ENCODE data around the gene CREBL2. TPM values are rescaled to one million over a fixed set of nuclear protein-coding genes. Genes with fewer than 3 reads are reported as not detected.

CREBL2 gene
- total RNA-seq, 1 experiment from 2014 or later, result 17.8 TPM

DNA sequence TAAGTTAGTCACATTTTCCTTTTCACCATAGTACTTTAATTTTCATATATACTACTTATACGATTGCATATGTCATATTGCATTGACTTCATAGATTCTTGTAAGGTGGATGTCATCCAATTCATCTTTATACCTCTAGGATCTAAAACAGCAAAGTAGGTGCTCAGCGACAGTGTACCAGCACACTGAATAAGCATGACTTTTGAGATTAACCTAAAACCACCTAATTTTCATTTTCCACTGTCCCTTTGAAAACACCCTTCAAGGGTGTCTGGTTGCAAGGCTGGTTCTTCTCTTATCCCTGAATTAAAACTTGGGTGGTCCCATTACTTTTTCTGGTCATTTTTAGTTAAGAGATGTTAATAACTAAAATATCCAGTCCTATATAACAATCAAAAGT is 79.9 kb downstream of the CREBL2 start:
- Histone ChIP-seq H3K27ac (ENCODE audit: low read depth, low read length, poor library complexity, severe bottlenecking) (no peak overlapping the region), H3K9me3 (ENCODE audit: low read depth, low read length, poor library complexity, severe bottlenecking) (no peaks in the 10 kb centered on the region), H3K36me3 (ENCODE audit: insufficient read depth, low read length, poor library complexity, severe bottlenecking) (no peaks in the 10 kb centered on the region), H3K27me3 (replicated peaks; ENCODE audit: insufficient read depth, low read depth, low read length, poor library complexity) (no peaks in the 10 kb centered on the region), H3K4me3 (ENCODE audit: low read depth, low read length, poor library complexity, severe bottlenecking) (no peak overlapping the region), H3K4me1 (ENCODE audit: insufficient read depth, low read length, poor library complexity, severe bottlenecking) (peaks cover 3% of the 10 kb centered on the region)
- intact Hi-C loops (cut with micrococcal nuclease; ENCODE audit: unreplicated experiment), result no loop called here
- no peak for DNase-seq (ENCODE audit: low spot score)
- CTCF ChIA-PET, result no interaction called here
- POLR2A ChIA-PET (ENCODE audit: low non-redundant PET), result no interaction called here
- no peak for TF ChIP-seq EZH2 (IDR thresholded peaks at IDR 0.05; ENCODE audit: borderline replicate concordance, low read depth, low read length, poor library complexity, severe bottlenecking)
- TF ChIP-seq, protein P1, sequence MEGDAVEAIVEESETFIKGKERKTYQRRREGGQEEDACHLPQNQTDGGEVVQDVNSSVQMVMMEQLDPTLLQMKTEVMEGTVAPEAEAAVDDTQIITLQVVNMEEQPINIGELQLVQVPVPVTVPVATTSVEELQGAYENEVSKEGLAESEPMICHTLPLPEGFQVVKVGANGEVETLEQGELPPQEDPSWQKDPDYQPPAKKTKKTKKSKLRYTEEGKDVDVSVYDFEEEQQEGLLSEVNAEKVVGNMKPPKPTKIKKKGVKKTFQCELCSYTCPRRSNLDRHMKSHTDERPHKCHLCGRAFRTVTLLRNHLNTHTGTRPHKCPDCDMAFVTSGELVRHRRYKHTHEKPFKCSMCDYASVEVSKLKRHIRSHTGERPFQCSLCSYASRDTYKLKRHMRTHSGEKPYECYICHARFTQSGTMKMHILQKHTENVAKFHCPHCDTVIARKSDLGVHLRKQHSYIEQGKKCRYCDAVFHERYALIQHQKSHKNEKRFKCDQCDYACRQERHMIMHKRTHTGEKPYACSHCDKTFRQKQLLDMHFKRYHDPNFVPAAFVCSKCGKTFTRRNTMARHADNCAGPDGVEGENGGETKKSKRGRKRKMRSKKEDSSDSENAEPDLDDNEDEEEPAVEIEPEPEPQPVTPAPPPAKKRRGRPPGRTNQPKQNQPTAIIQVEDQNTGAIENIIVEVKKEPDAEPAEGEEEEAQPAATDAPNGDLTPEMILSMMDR (conservative IDR thresholded peaks at IDR 0.05; ENCODE audit: low read depth, low read length), result no peak
- no TSS peak for BruUV-seq (replicated peaks)

DNA sequence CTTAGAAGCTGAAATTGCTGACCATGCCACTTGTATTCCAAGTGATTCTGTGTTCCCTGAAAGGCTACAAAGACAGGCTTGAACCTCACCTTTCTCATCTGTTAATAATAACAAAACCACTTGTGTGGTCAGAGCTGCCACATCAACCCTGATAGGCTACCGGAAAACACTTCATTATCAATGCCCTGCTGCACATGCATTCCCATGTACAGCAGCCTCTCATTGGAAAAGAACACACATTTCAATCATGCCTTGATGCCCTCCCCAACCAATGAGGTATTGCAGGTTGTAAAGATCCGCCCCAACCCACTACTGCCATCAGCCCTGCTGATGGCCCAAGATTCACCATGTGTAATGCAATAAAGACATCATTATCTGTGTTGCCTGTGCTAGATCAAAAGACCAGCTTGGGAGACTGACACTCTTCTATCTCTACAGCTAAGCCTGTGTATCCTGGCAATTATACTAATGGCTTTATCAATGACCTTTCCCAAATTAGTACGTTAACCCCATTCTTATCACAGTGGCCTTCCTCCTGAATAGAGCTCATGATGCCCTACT is 81.5 kb downstream of the CREBL2 start:
- Histone ChIP-seq H3K27ac (ENCODE audit: low read depth, low read length, poor library complexity, severe bottlenecking) (no peak overlapping the region), H3K9me3 (ENCODE audit: low read depth, low read length, poor library complexity, severe bottlenecking) (no peaks in the 10 kb centered on the region), H3K27me3 (replicated peaks; ENCODE audit: insufficient read depth, low read depth, low read length, poor library complexity) (no peaks in the 10 kb centered on the region), H3K36me3 (ENCODE audit: insufficient read depth, low read length, poor library complexity, severe bottlenecking) (no peaks in the 10 kb centered on the region), H3K4me1 (ENCODE audit: insufficient read depth, low read length, poor library complexity, severe bottlenecking) (peaks cover 9% of the 10 kb centered on the region), H3K4me3 (ENCODE audit: low read depth, low read length, poor library complexity, severe bottlenecking) (no peak overlapping the region)
- intact Hi-C loops (cut with micrococcal nuclease; ENCODE audit: unreplicated experiment), result no loop called here
- no TSS peak for BruUV-seq (replicated peaks)
- ChIA-PET CTCF (no interaction called here), POLR2A (ENCODE audit: low non-redundant PET) (no interaction called here)
- TF ChIP-seq, protein P1 (conservative IDR thresholded peaks at IDR 0.05; ENCODE audit: low read depth, low read length), result no peak
- TF ChIP-seq EZH2 (IDR thresholded peaks at IDR 0.05; ENCODE audit: borderline replicate concordance, low read depth, low read length, poor library complexity, severe bottlenecking), result no peak
- no peak for DNase-seq (ENCODE audit: low spot score)

Other genes starting within 250 kb of the CREBL2 start
- 10.6 TPM in 2 replicates for gene DUSP16, start 49.0 kb upstream of the CREBL2 start, total RNA-seq (2021)
- gene GPR19, start 84.3 kb downstream of the CREBL2 start, total RNA-seq (2021), result 3.0 and 3.2 TPM in 2 replicates
- gene CDKN1B, start 105.5 kb downstream of the CREBL2 start, total RNA-seq (2021), result 38.7 and 42.7 TPM in 2 replicates
- gene APOLD1, start 173.8 kb downstream of the CREBL2 start, total RNA-seq (2021), result 5.9 and 6.4 TPM in 2 replicates
- 86.8 and 90.4 TPM in 2 replicates for gene DDX47, start 201.5 kb downstream of the CREBL2 start, total RNA-seq (2021)